Trophoblast cell (in vitro differentiated cells and primary cell): Measurements from ENCODE around the gene ACTR3.

Source experiments
- DNase-seq, 2 donors: peaks; one replicate each; pipeline ENCODE4 v3.0.0-alpha.2; 2016
- H2AFZ ChIP-seq: 2 replicates; pipeline ENCODE4 v1.6.1; 2013; ENCODE audit warnings: low read length, moderate library complexity, mild to moderate bottlenecking; ENCODE audit not compliant: insufficient read depth, poor library complexity
- H2AK5ac ChIP-seq: 2 replicates; pipeline ENCODE4 v1.6.1; 2013; ENCODE audit warnings: mild to moderate bottlenecking, low read length
- H2BK120ac ChIP-seq: 2 replicates; pipeline ENCODE4 v1.6.1; 2013; ENCODE audit warnings: low read length, mild to moderate bottlenecking, moderate library complexity; ENCODE audit not compliant: insufficient read depth, poor library complexity
- H2BK12ac ChIP-seq: 2 replicates; pipeline ENCODE4 v1.6.1; 2013; ENCODE audit warnings: mild to moderate bottlenecking, low read length, moderate library complexity
- H2BK5ac ChIP-seq: 2 replicates; pipeline ENCODE4 v1.6.1; 2013; ENCODE audit warnings: low read length, low read depth, moderate library complexity, mild to moderate bottlenecking; ENCODE audit not compliant: poor library complexity
- H3K14ac ChIP-seq: 2 replicates; pipeline ENCODE4 v1.6.1; 2013; ENCODE audit warnings: mild to moderate bottlenecking, low read length
- H3K18ac ChIP-seq: 2 replicates; pipeline ENCODE4 v1.6.1; 2013; ENCODE audit warnings: mild to moderate bottlenecking, low read length
- H3K23ac ChIP-seq: 2 replicates; pipeline ENCODE4 v1.6.1; 2013; ENCODE audit warnings: low read length
- H3K27ac ChIP-seq: 2 replicates; pipeline ENCODE4 v1.5.1; 2013; ENCODE audit warnings: low read depth, mild to moderate bottlenecking, inconsistent platforms, low read length, moderate library complexity
- H3K27me3 ChIP-seq: 2 replicates; pipeline ENCODE4 v1.6.1; 2013; ENCODE audit warnings: inconsistent platforms, mild to moderate bottlenecking, low read length, moderate library complexity; ENCODE audit not compliant: insufficient read depth
- H3K36me3 ChIP-seq, 2 experiments: 1 replicate in 1 of 2; 2 replicates in 1 of 2; pipeline ENCODE4 v1.6.1; 2013; ENCODE audit warnings: low read length in 2 of 2, mild to moderate bottlenecking in 2 of 2, moderate library complexity in 1 of 2; ENCODE audit not compliant: insufficient read depth in 2 of 2, control insufficient read depth in 1 of 2
- H3K4ac ChIP-seq: 2 replicates; pipeline ENCODE4 v1.6.1; 2013; ENCODE audit warnings: low read depth, mild to moderate bottlenecking, low read length, moderate library complexity
- H3K4me1 ChIP-seq, 2 experiments: 1 replicate in 1 of 2; 2 replicates in 1 of 2; pipeline ENCODE4 v1.6.1; 2013; ENCODE audit warnings: low read length in 2 of 2, mild to moderate bottlenecking in 2 of 2, moderate library complexity in 1 of 2; ENCODE audit not compliant: insufficient read depth in 2 of 2, control insufficient read depth in 1 of 2
- H3K4me2 ChIP-seq: 2 replicates; pipeline ENCODE4 v1.6.1; 2013; ENCODE audit warnings: inconsistent platforms, mild to moderate bottlenecking, low read length, moderate library complexity
- H3K4me3 ChIP-seq: 2 replicates; pipeline ENCODE4 v1.5.1; 2013; ENCODE audit warnings: mild to moderate bottlenecking, low read depth, low read length, inconsistent platforms
- H3K79me1 ChIP-seq: one replicate; pipeline ENCODE4 v1.6.1; 2013; ENCODE audit warnings: low read length
- H3K79me2 ChIP-seq: 2 replicates; pipeline ENCODE4 v1.6.1; 2013; ENCODE audit warnings: low read length, mild to moderate bottlenecking; ENCODE audit not compliant: control insufficient read depth, insufficient read depth, poor library complexity
- H3K9ac ChIP-seq: 2 replicates; pipeline ENCODE4 v1.6.1; 2013; ENCODE audit warnings: mild to moderate bottlenecking, low read length
- H3K9me3 ChIP-seq: 2 replicates; pipeline ENCODE4 v1.6.1; 2013; ENCODE audit warnings: low read depth, mild to moderate bottlenecking, control low read depth, inconsistent platforms, low read length; ENCODE audit not compliant: insufficient read depth
- H4K12ac ChIP-seq: 2 replicates; pipeline ENCODE4 v1.6.1; 2013; ENCODE audit warnings: low read depth, mild to moderate bottlenecking, low read length, moderate library complexity
- H4K8ac ChIP-seq: 2 replicates; pipeline ENCODE4 v1.6.1; 2013; ENCODE audit warnings: low read depth, mild to moderate bottlenecking, low read length, moderate library complexity
- H4K91ac ChIP-seq: one replicate; pipeline ENCODE4 v1.6.1; 2013; ENCODE audit warnings: low read depth, mild to moderate bottlenecking, low read length, moderate library complexity
- WGBS: extraction: QIAGEN DNeasy Blood & Tissue Kit; methylation state at CpG from one replicate; pipeline ENCODE4 v1.1.7; 2013; ENCODE audit warnings: missing lambda C conversion rate; ENCODE audit not compliant: insufficient read length, insufficient coverage; ENCODE audit errors: extremely low coverage; 5-methylcytosine and 5-hydroxymethylcytosine counted together

Gene ACTR3

DNA sequence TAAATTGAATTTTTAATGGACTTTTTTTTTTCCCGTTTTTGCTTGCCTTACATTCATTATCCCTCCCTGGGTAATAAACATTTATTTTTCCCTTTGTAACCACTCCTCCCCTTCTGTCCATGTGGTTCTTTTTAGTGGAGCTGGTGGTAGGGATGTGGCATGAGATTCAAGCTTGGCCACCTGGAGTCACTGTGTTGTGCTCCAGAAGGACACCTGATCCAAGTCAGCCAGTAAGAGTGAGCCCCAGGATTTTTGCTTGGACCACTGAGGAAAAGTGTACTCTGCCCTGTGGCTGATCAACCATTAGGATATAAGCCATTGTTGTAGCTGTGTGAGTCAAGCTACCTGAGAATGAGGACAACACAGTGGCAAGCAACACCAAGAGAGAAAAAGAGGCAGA is 11.1 kb upstream of the ACTR3 start:
- H3K9me3 ChIP-seq, result no peaks in the 10 kb centered on the region
- H3K27me3 ChIP-seq, result no peaks in the 10 kb centered on the region
- H2AFZ ChIP-seq, result no peak overlapping the region

GRCh38 chr2:113879457-113879856 is 10.4 kb upstream of the ACTR3 start:
- Histone ChIP-seq H3K27ac (no peak overlapping the region), H3K79me2 (no peaks in the 10 kb centered on the region), H3K36me3 (peaks cover 2 to 3% of the 10 kb centered on the region in 2 experiments), H3K4me2 (no peak overlapping the region), H3K9ac (no peak overlapping the region), H3K23ac (no peak overlapping the region), H3K27me3 (no peaks in the 10 kb centered on the region), H4K12ac (no peak overlapping the region), H3K18ac (no peak overlapping the region), H3K4me3 (no peak overlapping the region), H2AK5ac (no peak overlapping the region), H2BK5ac (no peak overlapping the region), H3K4ac (no peak overlapping the region), H2AFZ (no peak overlapping the region), H3K4me1 (peaks cover 0 to 7% of the 10 kb centered on the region in 2 experiments), H3K9me3 (no peaks in the 10 kb centered on the region), H2BK120ac (no peak overlapping the region), H3K14ac (no peak overlapping the region), H3K79me1 (no peaks in the 10 kb centered on the region), H4K8ac (no peak overlapping the region), H2BK12ac (no peak overlapping the region), H4K91ac (no peak overlapping the region)
- WGBS, result no CpG with 5 or more reads among the region's 3 CpGs
- DNase-seq, result no peak

More for the DNA sequence above, 11.1 kb upstream of the ACTR3 start:
- no peak overlapping the region for H2BK120ac ChIP-seq
- H2BK12ac ChIP-seq, result no peak overlapping the region
- no peaks in the 10 kb centered on the region for H3K79me2 ChIP-seq
- no peak overlapping the region for H3K4ac ChIP-seq
- H3K14ac ChIP-seq, result no peak overlapping the region
- no peak for DNase-seq
- H4K91ac ChIP-seq, result no peak overlapping the region
- no peak overlapping the region for H3K27ac ChIP-seq
- H3K18ac ChIP-seq, result no peak overlapping the region
- peaks cover 0 to 7% of the 10 kb centered on the region in 2 experiments for H3K4me1 ChIP-seq
- no peak overlapping the region for H4K12ac ChIP-seq
- H4K8ac ChIP-seq, result no peak overlapping the region
- H3K9ac ChIP-seq, result no peak overlapping the region
- H3K4me3 ChIP-seq, result no peak overlapping the region
- H2BK5ac ChIP-seq, result no peak overlapping the region
- H3K23ac ChIP-seq, result peak overlapping the region; percentile 97
- no peak overlapping the region for H3K4me2 ChIP-seq
- H3K79me1 ChIP-seq, result no peaks in the 10 kb centered on the region
- H2AK5ac ChIP-seq, result no peak overlapping the region
- peaks cover 2 to 3% of the 10 kb centered on the region in 2 experiments for H3K36me3 ChIP-seq
- no CpG with 5 or more reads among the region's 1 CpG for WGBS

GRCh38 chr2:113886479-113887008 is 3.3 kb upstream of the ACTR3 start:
- no peak overlapping the region for H2BK120ac ChIP-seq
- H2BK12ac ChIP-seq, result no peak overlapping the region
- no peak overlapping the region for H3K27ac ChIP-seq
- H3K79me2 ChIP-seq, result peaks cover 9% of the 10 kb centered on the region
- H3K4me3 ChIP-seq, result no peak overlapping the region
- WGBS, result no CpG with 5 or more reads among the region's 2 CpGs
- H3K23ac ChIP-seq, result no peak overlapping the region
- peaks cover 2 to 5% of the 10 kb centered on the region in 2 experiments for H3K36me3 ChIP-seq
- H3K18ac ChIP-seq, result no peak overlapping the region
- no peak overlapping the region for H4K12ac ChIP-seq
- no peak for DNase-seq
- no peak overlapping the region for H4K91ac ChIP-seq
- H2AFZ ChIP-seq, result no peak overlapping the region
- no peak overlapping the region for H2BK5ac ChIP-seq
- no peak overlapping the region for H2AK5ac ChIP-seq
- H3K4ac ChIP-seq, result no peak overlapping the region
- H3K4me2 ChIP-seq, result no peak overlapping the region
- no peaks in the 10 kb centered on the region for H3K27me3 ChIP-seq
- peaks cover 14% of the 10 kb centered on the region for H3K79me1 ChIP-seq
- H3K9ac ChIP-seq, result no peak overlapping the region
- H3K4me1 ChIP-seq, result peaks cover 0 to 3% of the 10 kb centered on the region in 2 experiments
- H3K9me3 ChIP-seq, result no peaks in the 10 kb centered on the region
- H4K8ac ChIP-seq, result no peak overlapping the region
- no peak overlapping the region for H3K14ac ChIP-seq

- WGBS, result no CpG with 5 or more reads among the region's 7 CpGs
- peaks cover 0 to 3% of the 10 kb centered on the region in 2 experiments for H3K4me1 ChIP-seq
- no peak for DNase-seq
- no peak overlapping the region for H2AK5ac ChIP-seq
- H3K23ac ChIP-seq, result peak overlapping the region; percentile 95
- no peak overlapping the region for H4K12ac ChIP-seq
- no peak overlapping the region for H3K9ac ChIP-seq
- no peak overlapping the region for H2BK5ac ChIP-seq
- peaks cover 14% of the 10 kb centered on the region for H3K79me1 ChIP-seq
- no peak overlapping the region for H2BK120ac ChIP-seq
- H3K27me3 ChIP-seq, result no peaks in the 10 kb centered on the region
- H3K18ac ChIP-seq, result no peak overlapping the region
- no peak overlapping the region for H4K8ac ChIP-seq
- H3K36me3 ChIP-seq, result peaks cover 2% of the 10 kb centered on the region in 2 experiments
- H3K14ac ChIP-seq, result no peak overlapping the region
- no peak overlapping the region for H2BK12ac ChIP-seq
- H3K9me3 ChIP-seq, result no peaks in the 10 kb centered on the region
- peak overlapping the region; percentile 13 for H3K4ac ChIP-seq
- H2AFZ ChIP-seq, result no peak overlapping the region
- H3K79me2 ChIP-seq, result peaks cover 9% of the 10 kb centered on the region
- no peak overlapping the region for H3K4me3 ChIP-seq
- no peak overlapping the region for H4K91ac ChIP-seq
- no peak overlapping the region for H3K27ac ChIP-seq
- H3K4me2 ChIP-seq, result no peak overlapping the region
These were observed 2.7 kb upstream of the ACTR3 start for GRCh38 chr2:113887009-113887792.
